HG03521 (cell line): ENCODE results near the gene APPL2.
"Not testable (repeated sequence)": the region's sequence is repeated elsewhere in the genome, so short reads cannot be mapped to it uniquely, and the experiment has no call there.

Experiments
- ATAC-seq: cut with Tn5 transposase; IDR thresholded peaks from one replicate; pipeline ENCODE4 v1.9.1; 2021; ENCODE audit warnings: mild to moderate bottlenecking, moderate library complexity; ENCODE audit not compliant: unreplicated experiment

Gene APPL2

DNA sequence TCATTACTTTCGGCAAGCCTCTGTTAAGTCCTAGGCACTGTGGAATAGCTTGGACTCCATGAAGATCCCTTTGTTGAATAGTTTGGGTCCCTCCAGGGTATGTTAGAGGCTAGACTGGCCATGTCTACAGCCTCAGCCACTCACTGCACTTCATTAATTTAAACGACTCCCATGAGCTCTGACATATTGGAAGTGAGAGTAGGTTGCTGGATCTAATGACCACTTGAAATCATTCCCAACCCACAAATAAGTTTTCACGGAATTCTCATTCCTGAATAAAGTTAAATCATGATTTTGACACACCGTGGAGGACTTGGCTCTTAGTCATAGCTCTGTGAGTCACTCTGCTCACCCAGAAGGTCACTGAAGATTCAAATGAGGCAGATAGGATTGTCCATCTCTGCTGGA, 21.4 kb upstream of the APPL2 start:
- ATAC-seq = no peak

DNA sequence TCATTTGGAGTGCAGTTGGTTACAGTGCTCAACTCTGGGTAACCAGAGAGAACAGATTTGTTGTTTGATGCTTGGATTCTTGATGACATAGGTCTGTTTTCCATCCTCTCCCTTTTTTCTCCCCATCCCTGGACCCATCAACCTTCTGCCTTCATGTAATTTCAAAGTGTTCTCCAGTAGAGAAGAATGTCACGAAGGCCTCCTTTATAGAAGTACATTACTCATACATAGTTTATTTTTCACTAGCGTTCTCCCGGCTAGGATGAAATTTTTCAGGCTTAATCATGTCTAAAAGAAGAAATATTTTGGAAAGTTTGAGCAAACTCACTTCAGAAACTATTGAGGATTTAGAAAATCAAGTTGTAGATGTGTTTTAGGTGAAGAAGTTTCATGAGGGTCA, 20.9 kb upstream of the APPL2 start:
- ATAC-seq = no peak

DNA sequence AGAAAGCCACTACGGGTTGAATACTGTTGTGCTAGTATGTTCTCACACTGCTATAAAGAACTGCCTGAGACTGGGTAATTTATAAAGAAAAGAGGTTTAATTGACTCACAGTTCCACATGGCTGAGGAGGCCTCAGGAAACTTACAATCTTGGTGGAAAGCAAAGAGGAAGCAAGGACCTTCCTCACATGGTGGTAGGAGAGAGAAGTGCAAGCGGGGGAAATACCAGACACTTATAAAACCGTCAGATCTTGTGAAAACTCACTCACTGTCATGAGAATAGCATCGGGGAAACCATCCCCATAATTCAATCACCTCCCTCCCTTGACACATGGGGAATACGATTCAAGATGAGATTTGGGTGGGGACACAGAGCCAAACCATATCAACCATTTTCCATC, 20.5 kb upstream of the APPL2 start:
- ATAC-seq = not testable (repeated sequence)

DNA sequence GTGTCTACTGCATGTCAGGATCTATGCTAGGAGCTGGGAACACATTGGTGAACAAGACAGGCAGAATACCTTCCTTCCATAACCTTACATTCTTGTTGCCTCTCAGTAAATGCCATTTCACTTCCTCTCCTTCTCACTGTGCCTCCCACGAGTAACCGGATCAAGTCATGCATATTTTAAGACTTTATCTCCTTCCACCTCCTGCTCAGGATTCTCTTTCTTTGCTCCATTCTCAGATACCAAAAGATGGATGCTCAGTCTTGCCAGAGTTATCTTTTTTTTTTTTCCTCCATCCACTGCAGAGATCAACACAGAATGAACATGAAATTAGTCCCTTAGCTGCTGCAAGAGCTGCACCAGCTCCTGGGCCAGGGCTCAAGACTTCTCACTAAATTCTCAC, 20.0 kb upstream of the APPL2 start:
- ATAC-seq = no peak

DNA sequence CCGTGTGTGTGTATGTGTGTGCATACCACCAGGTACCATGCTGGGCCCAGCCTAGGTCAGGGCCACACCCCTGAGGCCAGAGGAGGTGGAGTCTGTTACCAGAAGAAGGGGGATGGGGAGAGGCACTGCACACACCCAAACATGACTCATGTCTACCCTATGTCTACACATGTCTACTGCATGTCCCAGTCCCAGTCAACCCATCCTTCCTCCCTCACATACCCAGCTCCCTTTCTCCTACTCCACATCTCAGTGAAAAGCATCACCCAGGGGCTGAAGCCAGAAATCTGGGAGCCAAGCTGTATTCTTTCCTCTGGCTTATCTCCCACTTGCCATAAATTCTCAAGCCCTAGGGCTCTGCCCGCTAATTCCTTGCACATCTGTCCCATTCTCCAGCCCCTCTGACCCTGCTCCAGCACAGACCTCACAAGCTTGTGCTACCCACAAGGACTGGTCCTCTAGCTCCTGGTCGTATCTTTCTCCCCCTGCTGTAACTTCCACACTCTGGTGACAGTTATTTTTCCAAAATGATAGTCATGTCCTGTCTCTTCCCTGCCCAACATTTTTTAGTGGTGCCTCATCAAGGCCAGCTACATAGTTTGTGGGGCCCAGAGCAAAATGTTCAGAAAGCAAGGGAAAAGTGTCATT, 18.0 kb upstream of the APPL2 start:
- ATAC-seq = no peak

DNA sequence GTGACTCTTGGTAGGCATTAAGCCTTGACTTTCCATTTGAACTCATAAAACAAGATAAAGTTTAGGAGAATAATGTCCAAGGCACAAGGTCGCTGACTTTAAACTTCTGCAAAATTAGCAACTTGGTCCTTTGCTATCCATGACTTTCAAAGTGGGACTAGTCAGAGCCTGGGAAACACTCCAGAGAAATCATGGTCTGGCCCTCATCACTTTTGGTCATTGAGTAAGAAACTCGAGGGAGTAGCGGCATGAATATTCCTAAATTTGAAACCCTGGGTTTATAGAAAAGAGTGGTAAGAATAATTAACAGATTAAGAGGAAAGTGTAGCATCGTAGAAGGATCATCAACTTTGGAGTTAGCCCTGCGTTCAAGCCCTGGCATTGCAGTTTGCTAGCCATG, 16.9 kb upstream of the APPL2 start:
- ATAC-seq = no peak

DNA sequence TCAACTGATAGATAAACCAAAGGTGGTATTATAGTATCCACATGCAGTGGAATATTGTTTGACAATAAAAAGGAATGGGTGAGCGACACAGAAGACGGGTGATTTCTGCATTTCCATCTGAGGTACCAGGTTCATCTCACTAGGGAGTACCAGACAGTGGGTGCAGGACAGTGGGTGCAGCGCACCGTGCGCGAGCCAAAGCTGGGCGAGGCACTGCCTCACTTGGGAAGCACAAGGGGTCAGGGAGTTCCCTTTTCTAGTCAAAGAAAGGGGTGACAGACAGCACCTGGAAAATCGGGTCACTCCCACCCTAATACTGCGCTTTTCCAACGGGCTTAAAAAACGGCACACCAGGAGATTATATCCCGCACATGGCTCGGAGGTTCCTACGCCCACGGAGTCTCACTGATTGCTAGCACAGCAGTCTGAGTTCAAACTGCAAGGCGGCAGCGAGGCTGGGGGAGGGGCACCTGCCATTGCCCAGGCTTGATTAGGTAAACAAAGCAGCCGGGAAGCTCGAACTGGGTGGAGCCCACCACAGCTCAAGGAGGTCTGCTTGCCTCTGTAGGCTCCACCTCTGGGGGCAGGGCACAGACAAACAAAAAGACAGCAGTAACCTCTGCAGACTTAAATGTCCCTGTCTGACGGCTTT, 9.9 kb upstream of the APPL2 start:
- not testable (repeated sequence) for ATAC-seq

DNA sequence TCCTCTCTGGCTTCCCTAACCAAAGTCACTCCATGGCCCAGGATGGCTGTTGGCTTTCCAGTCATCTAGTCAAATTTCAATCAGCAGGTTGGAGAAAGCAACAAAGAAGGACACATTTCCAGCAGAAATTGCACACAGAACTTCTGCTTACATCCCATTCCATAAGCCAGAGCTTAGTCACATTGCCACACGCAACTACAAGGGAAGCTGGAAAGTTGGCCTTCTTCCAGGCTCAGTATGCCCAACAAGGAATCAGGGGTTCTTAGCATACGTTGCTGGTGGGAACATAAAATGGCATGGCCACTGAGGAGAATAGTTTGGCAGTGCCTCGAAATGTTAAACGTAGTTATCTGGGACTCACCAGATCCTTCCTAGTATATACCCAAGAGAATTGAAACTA, 9.3 kb upstream of the APPL2 start:
- ATAC-seq = no peak

DNA sequence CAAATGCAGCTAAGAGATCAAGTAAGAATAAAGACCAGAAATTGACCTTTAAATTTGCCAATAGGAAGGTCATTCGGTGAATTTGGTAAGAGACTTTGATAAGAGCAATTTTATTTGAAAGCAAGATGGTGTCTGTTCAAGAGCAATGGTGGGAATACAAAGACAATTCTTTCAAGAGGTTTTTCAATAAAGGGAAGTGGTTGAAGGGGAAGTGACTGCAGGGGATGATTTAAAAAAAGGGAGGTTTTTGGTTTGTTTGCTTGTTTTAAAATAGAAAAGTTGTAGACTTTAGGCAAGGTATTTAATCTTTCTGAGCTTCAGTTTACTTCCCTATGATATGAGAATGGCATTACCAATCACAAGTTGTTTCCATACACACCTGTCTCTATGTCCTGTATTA, 4.3 kb upstream of the APPL2 start:
- ATAC-seq = no peak

DNA sequence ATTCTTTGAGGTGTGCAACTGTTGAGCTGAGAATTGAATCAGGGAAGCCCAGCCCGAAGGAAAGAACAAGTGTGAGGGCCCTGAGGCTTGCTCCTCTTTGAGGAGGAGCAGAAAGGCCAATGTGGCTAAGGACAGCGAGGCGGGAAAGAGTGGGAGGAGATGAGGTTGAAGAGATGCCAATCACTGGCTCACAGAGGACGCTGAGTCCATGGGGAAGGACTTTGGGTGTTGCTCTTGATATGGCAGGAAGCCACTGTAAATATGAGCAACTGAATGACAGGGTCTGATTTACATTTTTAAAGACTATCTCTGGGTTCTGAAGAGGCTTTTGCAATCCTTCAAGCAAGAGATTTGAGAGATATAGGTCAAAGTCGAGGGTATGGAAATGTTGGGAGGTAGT, 3.3 kb upstream of the APPL2 start:
- ATAC-seq = no peak

DNA sequence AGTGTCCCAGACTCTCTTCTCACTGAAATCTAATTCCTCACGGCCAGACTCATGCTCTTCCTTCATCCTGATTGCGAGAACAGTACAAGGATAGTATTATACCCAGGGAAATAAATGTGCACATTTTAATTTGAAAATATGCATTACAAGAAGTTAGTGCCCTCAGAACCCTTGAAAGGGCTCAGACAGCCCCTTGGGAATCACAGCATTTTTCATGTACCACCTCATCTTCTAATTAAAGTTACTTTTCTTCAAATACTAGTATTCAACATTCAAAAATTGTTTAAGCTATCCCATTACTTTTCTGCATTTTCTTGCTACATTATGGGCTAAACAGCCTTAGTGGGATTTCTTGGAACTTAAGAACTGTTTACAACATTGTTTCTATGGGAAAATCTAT, 1.7 kb upstream of the APPL2 start:
- no peak for ATAC-seq

DNA sequence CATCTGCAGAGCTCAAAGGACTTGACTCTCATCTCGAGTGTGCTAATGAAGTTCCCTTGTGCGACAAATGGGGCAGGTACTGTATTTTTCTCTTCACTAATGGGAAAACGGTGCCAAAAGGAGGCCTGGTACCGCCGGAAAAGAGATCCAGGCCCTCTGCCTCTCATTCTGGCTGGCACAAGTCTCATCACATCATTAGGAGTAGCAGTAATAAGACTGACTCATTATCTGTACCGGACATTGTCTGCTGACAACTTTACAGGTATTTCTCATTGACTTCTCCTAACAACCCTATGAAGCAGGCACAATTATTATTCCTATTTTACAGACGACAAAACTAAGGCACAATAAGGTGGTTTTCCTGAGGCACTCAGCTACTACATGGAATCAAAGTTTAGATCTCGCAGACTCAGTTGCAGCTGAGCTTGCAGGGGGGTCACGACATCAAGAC, 668 bp downstream of the APPL2 start:
- ATAC-seq = no peak

DNA sequence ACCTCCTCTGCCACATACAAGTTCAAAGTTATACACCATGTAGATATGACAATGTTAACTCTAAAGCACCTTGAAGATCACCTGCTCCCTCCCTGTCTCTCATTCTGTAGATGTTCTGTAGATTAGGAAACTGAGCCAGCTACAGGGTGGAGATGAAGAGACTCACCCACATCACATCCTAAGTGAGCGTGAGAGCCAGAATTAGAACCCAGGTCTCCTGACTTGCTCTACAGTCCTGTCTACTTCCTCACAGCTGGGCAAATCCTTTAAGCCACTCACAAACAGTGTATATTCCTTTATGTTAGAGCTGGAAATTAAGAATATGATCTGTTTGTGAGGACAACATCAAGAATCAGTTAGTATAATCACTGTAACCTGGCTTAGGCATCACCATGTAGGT, 1.8 kb downstream of the APPL2 start:
- ATAC-seq = no peak

DNA sequence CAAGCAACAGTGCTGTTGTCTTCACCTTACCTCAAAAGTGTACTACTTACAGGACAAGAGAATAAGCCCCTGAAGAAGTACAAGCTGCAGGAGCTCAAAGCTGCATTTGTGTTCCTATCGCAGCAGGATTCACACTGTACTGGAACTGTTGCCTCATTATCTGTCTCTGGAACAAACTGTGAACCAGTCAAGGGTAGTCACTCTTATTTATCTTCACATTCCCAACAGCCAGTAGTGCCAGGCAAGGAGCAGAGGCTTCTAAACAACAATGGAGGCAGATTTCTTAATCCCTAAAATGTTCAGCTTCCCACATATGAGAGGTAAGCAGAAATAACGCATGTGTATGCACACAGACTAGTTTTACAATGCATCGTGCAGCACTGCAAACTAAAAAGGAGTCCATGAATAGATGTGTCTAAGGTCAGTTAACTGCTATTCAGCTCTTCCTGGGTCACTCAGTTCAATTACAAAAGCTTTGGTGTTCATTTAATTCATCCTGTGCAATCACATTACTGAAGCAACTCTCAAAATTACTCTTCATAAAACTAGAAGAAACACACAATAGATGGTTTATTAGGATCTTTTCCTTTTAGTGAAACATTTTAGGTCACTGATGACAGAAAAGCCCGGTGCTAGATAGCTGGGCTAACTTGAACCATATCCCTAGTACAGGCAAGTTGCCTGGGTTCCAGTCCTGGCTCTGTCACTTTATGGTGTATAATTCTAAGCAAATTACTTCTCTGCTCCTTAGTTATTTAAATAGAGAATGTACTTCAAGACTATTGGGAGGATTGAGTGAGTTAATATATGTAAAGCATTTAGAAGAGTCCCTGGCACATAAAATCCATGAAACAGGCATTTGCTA, 2.7 kb downstream of the APPL2 start:
- ATAC-seq = no peak

DNA sequence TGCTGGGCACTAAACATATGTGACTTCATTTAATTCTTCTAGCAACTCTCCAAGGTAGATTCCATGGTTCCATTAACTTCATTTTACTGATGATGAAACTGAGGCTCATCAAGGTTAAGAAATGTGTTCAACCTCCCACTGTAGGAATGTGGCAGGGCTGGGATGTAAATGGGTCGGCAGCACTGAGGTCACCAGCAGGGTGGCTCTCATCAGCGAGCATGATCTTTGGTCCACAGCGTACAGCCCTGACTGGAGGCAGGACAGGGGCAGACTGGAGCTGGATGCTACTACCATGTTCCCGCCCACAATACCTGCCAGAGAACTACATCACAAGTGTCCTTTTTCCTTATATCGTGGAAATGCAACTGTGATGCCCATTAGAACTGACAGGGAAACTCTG, 4.6 kb downstream of the APPL2 start:
- ATAC-seq = no peak

DNA sequence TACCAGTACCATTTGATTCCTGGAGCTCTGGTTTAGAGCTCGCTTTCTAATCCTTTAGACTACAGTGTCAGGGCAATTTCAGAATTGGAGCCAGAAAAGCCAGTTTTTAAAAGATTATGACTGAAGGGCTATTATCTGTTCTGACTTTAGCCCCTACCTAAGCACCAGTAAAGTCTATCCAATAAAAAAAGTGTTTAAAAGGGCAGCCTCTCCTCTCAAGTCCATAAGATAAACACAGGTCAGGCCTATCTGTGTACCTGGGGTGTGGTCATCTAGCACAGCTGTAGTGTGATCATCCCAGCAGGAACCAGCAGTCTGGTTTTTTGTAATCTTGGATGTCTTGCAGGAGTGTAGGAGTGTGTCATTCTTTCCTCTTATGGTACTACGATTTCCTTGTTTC, 6.6 kb downstream of the APPL2 start:
- ATAC-seq = no peak

DNA sequence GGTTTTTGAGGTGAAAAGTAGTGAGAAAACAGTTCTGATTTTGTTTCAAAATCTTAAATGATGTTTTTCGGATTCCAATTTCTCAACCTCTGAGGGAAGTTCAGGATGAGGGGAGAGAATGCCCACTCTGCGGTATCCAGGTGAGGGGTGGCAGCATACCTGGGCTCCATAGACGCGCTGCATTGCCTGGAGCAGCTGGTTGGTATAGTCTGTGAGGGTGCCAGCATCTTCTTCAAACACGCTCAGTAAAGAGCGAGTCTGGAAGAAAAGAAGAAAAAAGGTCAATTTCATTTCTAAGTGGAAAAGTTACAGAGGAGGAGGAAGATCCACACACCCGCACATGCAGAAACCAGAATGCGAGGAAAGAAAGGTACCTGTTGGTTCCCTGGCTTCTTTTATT, 7.0 kb downstream of the APPL2 start:
- no peak for ATAC-seq

DNA sequence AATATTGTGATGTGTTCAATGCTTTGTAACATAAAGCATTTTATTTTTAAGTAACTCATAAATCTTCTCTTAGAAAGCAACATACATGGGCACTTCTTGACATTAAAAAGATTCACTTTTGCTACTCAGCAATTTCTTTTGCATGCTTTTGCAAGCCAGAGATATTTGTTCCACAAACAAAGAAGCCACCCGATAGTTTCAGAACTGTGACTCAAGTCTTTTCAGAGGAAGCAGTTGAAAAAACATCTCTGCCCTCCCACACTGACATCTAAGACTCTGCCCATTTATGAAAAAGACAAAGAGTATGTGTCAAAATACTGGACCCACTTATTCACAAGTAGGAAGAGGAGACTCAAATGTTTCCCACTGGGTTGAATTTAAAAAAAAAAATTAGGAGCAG, 7.5 kb downstream of the APPL2 start:
- no peak for ATAC-seq

DNA sequence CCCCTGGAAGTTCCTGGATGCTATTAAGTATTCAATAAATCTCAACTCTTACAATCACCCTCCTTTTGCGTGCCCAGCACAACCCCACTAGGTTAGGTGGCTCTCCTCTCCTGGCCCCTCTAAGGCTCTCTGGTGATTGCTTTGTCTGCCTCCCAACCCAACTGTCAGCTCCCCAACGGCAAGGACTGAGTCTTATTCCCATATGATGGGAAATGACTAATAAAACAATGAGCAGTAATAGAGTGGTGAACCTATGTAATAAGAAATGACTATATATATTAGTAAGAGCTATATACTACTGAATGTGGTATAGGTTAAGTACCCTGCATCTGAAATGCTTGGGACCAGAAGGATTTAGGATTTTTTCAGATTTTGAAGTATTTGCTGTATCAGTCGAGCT, 8.1 kb downstream of the APPL2 start:
- ATAC-seq = no peak

DNA sequence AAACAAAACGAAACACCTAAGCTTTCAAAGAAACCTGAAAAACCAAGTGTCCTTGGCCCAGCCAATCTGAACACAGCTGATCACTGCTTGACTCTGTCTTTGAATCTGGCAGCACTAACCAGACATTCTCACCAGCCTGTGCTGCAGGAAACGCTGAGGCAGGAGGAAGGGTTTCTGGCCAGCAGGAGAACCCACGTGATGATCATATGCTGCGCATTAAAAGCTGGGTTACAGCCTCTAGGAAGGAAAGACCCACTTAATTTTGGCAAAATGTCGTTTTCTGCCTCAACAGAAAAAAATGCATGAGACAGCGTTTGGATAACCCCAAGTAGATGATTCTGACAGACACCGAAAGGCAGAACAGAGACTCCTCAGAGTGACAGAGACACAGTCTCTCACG, 9.8 kb downstream of the APPL2 start:
- ATAC-seq = no peak

DNA sequence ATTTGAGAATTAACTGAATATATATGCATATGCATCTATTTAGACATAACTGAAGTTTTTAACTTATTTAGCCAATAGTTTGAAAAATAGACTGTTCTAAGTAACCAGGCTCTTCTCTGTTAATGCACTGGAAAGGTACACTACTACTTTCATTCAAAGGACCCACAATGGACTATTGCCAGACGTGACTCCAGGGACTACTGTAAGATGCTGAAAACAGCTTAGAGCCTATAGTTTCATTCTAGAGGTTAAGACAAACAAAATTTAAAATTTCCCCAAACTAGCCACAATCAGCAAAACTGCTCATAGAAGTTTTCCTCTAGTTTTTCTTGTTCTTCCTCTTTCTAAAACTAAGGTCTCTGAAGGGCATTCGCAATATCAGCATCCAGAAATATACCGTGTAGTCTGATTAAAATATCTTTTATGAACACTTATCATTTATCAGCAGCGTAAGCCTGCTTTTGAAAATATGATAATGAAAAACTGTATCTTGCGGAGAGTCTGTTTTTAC, 10.4 kb downstream of the APPL2 start:
- no peak for ATAC-seq

DNA sequence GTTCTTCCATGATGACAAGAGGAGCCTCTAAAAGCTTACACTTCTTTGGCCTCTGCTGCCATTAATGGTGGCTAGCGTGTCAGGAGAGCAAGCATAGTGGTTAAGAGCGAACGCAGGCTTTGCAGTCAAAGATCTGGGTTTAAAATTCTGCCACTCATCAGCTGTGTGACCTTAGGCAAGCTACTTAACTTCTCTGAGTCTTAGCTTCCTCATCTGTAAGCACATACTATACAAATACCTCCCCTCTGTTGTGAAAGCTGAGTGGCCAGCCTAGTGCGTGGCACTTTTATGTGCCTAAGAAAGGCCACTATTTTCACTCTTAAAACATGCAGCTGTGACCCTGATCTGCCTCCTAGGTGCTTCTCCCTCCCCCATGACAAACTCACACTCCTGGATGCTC, 11.6 kb downstream of the APPL2 start:
- no peak for ATAC-seq
